Stimulated activated CD8-positive, alpha-beta memory T cell treated with anti-CD3 and anti-CD28 coated beads, Interleukin-15, amount 100 ng/mL, for 1 hour (primary cell): ENCODE measurements around the gene PLEKHA7.

ENCODE experiments used
- DNase-seq: peaks from one replicate; pipeline ENCODE4 v3.0.0-alpha.2; 2020; ENCODE audit warnings: low read depth

The PLEKHA7 gene

GRCh38 chr11:16787035-16787742, 227.0 kb downstream of the PLEKHA7 start:
- DNase-seq = no peak

- no peak for DNase-seq
Observed at GRCh38 chr11:16786131-16786530, 228.1 kb downstream of the PLEKHA7 start.

GRCh38 chr11:16785520-16786128, 228.6 kb downstream of the PLEKHA7 start:
- DNase-seq = peak; percentile 14

DNA sequence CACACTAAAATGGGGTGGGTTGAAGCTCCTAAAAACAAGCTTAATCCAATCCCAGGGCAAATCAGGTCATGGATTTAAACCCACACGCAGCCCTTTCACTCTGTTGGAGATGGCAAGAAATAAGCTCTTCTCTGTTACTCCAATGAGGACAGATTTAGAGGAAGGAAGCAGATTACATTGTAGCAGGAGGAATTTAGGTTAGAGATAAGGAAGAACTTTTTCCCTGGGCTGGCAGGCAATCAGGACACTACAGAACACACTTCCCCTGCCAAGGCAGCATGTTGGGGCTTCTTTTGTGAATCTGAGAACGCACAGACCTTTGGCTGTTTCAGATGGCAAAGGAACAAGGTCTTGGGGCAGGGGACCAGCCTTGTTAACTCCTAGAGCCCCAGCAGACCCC, 229.5 kb downstream of the PLEKHA7 start:
- no peak for DNase-seq

DNA sequence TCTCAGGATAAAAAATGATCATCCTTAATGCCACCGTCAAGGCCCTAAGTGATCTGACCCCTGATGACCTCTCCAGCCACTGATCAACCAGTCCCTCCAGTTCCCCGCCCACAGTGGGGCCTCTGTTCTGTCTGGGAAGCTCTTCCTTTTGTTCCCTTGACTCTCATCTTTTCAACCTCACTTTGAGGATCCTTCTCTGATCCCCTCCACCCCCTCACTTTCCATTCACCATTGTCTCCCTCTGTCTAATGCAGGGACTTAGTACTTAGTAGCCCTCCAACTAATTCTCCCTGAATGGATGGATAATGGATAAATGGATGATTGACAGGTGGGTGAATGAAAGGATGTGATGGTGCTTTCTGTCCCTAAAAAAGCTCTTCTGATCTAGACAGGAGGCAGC, 230.1 kb downstream of the PLEKHA7 start:
- no peak for DNase-seq

DNA sequence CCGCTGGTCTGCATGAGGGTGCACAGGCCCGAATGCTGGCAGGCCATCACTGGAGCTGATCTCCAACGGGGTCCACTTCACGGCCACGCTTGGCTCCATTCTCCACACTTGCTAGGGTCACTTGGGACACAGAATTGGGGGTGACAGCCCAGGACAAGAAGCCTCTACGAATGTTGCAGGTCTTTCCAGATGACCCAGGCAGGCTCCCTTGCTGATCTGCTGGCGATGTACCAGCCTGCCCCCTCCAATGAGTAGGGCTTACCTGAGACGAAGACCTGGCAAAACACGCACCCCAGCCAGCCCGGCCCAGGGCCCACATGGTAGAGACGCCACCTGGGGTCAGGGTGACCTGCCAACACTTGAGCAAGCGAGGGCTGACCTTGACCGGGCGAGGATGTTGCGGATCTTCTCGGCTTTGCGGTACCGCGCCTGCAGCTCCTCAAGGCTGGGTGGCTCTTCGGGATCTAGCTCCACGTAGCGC, 230.9 kb downstream of the PLEKHA7 start:
- no peak for DNase-seq

DNA sequence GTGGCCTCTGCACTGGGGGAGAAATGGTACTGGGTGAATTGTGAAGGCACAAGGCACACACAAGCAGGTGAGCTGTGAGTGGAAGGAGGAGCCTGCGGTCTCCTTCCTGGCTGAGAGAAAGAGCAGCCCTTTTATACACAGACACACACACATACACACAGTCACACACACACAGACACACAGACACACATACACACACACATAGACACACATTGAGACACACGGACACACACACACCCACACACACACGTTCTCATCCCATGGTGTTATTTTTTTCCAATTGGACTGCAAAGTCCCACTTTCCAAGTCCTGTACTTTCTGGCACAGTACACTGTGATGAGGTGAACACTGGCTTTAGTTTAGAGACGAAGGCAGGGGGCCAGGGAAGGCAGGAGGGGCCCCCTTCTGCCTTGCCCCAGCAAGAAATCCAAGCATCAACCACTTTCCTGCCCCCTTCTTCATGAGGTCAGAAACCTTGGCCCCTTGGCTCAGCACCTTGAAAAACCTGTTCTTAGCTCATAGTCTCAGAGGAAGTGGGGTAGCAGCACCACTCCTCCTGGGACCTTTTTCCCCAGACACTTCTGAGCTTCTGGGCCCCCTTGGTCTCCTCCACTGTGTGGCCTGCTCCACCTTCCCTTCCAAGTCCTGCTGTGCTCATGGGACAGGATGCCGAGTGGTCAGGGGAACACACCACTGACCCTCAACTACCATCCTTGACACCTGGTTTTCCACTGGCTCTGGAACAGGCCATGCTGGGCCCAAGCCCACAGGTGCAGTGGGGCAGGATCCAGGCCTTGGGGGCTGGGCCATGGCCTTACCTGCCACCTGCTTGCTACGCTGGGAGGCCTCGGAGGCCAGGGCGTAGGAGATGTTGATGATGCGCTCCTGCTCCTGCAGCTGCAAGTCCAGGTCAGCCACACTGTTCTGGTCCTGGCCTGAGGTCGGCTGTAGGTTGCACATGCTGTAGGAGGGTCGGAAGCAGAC, 232.0 kb downstream of the PLEKHA7 start:
- no peak for DNase-seq

DNA sequence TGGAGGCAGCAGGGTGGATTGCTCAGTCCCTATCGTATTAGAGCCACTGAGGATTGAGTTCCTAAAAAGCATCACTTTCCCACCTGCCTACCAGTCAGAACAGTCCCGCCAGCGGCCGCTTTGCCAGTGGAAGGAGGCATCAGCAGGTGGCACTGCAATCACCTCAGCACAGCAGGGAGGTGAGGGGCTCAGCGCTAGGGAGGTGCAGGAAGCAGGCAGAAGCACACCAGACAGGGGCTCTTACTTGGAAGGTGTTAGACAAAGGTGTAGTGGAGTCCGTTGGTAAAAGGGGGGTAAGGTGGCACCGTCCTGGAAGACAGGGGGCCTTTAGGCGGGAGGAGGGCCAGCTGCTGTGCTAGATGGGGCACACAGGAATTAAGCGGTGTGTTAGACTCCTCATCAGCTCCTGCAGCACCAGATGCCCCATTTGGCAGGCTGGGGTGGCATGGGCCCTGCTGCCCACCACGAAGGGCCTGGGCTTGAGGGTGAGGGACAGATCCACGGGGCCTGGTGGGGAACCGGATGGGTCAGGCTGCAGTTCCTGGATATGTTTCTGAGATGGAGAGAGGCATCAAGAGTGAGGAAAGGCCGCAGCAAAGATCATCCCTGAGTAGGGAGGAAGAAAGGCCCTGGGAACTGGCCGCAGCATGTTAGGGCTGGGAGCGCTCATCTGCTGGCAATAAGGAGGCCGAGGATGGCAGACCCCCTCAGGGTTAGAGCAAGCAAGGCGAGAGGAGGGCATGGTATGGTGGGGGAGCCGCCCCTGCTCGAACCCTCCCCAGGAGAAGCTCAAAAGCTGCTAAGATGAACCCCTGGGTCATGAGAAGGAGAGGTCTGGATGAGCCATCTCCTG, 233.3 kb downstream of the PLEKHA7 start:
- no peak for DNase-seq

- DNase-seq = no peak
Observed at GRCh38 chr11:16780146-16780545, 234.1 kb downstream of the PLEKHA7 start.

GRCh38 chr11:16779436-16779835, 234.8 kb downstream of the PLEKHA7 start:
- DNase-seq = no peak

- no peak for DNase-seq
Observed at GRCh38 chr11:16778876-16779275, 235.3 kb downstream of the PLEKHA7 start.

- DNase-seq = no peak
Observed at GRCh38 chr11:16778286-16778685, 235.9 kb downstream of the PLEKHA7 start.

DNA sequence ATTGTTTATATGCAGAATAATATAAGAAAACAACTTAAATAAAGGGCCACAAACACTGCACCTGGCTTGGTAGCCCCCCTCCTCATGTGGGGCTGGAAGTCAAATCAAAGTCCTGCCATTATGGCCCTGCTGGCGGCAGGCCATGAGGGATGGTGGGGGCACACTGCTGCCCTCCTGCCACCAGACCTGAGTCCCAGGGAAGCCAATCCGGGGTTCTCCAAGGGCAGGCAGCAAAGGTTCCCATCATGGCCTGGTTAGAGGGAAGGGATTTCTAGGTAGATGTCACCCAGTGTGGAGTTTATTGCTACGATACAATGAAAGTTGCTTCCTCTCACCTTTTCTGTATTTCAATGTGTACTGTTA, 236.6 kb downstream of the PLEKHA7 start:
- DNase-seq = no peak

DNA sequence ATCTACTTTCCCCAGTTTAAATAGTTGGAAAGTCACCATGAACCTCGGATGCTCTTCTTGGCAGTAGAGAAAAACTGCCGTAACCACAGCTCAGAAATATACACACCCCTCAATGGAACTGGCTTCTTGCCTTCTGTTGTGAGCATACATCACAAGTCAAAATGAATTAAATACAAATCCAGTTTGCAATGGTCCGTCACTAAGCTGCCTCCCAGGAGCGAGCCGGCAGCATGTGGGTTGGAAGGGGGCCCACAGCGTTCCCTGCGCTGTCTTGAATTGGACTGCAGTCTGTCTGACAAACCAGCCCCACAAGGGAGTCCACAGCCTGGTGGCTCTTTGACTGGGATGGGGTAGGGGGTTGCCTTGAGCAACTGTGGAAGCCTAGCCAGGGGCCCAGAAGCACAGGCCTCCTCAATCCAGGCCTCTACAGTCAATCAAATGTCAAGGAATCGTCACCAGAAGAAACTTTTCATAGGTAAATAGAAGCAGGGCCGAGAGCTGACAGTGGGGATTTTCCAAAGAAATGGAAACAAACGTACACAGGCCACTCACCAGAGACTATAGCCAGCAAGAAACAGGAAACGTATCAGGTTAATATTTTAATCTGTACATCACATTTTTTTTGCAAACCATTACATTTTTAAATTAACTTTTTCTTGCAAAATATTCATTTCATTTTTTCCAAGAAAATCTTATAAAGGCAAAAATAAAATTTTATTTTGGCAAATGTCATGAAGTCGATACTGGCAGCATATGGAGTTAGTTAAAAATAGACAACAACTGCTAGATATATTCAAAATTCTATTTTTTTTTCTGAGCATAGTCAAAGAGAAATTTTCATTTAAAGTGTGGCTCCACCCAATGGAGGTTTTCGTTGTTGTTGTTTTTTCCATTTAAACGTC, 237.3 kb downstream of the PLEKHA7 start:
- DNase-seq = no peak

- no peak for DNase-seq
Observed at GRCh38 chr11:16775614-16776283, 238.5 kb downstream of the PLEKHA7 start.

DNA sequence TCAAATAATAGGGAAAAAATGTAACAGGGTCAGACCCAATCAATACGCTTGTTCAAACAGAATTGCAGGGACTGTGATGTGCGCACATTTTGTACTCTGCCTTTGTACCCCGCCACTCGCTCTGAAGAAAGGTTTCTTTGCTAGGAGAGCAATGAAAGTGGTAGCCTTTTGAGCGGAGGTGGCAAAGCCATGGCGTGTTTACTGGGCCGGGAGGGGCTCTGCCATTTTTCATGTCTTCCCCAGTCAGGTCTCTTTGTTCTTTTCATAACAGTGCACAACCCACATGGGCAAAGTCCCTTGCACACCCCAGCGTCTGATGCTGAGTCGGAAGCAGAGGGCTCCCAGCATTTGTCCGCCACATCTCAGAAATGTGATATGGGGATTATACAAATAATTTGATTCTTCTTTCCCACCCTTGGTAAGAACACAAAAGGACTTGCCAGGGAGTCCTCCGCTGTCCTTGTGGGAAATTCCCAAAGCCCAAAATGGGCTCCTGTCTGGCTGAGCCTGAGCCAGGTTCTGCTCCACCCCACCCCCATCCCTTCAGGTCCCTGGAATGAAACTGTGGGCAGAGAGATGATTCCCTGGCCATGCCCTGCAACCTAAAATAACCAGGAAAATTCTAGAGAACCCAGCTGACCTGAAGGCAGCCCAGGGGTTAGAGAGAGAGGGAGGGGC, 239.1 kb downstream of the PLEKHA7 start:
- DNase-seq = no peak

GRCh38 chr11:16773981-16774935, 240.0 kb downstream of the PLEKHA7 start:
- no peak for DNase-seq

- DNase-seq = no peak
Observed at GRCh38 chr11:16772141-16772512, 242.1 kb downstream of the PLEKHA7 start.
